Measurements from ENCODE around the gene RHCG.

RHCG gene

GRCh38 chr15:89496155-89497098 lies at the start of gene RHCG:
Gene RHCG, minus strand, starts transcription at chr15:89496583. Its CDS starts 39 bp downstream, at chr15:89496544.
- no peak for DNase-seq (ENCODE audit: low read depth)

- DNase-seq (ENCODE audit: low read depth) = no peak
Measured at GRCh38 chr15:89543389-89543788, 47.0 kb upstream of the RHCG start.

- no peak for DNase-seq (ENCODE audit: low read depth)
Measured at GRCh38 chr15:89542369-89542768, 46.0 kb upstream of the RHCG start.

GRCh38 chr15:89539027-89539426 lies 42.6 kb upstream of the RHCG start:
- no peak for DNase-seq (ENCODE audit: low read depth)

GRCh38 chr15:89533861-89534544 lies 37.6 kb upstream of the RHCG start:
- no peak for DNase-seq (ENCODE audit: low read depth)

- no peak for DNase-seq (ENCODE audit: low read depth)
Measured at GRCh38 chr15:89531796-89532537, 35.6 kb upstream of the RHCG start.

GRCh38 chr15:89530976-89531375 lies 34.6 kb upstream of the RHCG start:
- DNase-seq (ENCODE audit: low read depth) = no peak

GRCh38 chr15:89528757-89529352 lies 32.5 kb upstream of the RHCG start:
- no peak for DNase-seq (ENCODE audit: low read depth)

GRCh38 chr15:89526601-89527441 lies 30.4 kb upstream of the RHCG start:
- no peak for DNase-seq (ENCODE audit: low read depth)

GRCh38 chr15:89526181-89526580 lies 29.8 kb upstream of the RHCG start:
- no peak for DNase-seq (ENCODE audit: low read depth)

GRCh38 chr15:89524184-89524583 lies 27.8 kb upstream of the RHCG start:
- no peak for DNase-seq (ENCODE audit: low read depth)

- DNase-seq (ENCODE audit: low read depth) = no peak
Measured at GRCh38 chr15:89523101-89523500, 26.7 kb upstream of the RHCG start.

GRCh38 chr15:89521605-89522004 lies 25.2 kb upstream of the RHCG start:
- DNase-seq (ENCODE audit: low read depth) = no peak

- no peak for DNase-seq (ENCODE audit: low read depth)
Measured at GRCh38 chr15:89515477-89515876, 19.1 kb upstream of the RHCG start.

GRCh38 chr15:89514596-89515406 lies 18.4 kb upstream of the RHCG start:
- DNase-seq (ENCODE audit: low read depth) = no peak

GRCh38 chr15:89514186-89514585 lies 17.8 kb upstream of the RHCG start:
- no peak for DNase-seq (ENCODE audit: low read depth)

- DNase-seq (ENCODE audit: low read depth) = no peak
Measured at GRCh38 chr15:89513284-89513683, 16.9 kb upstream of the RHCG start.

- no peak for DNase-seq (ENCODE audit: low read depth)
Measured at GRCh38 chr15:89512631-89513030, 16.2 kb upstream of the RHCG start.

GRCh38 chr15:89506026-89506686 lies 9.8 kb upstream of the RHCG start:
- no peak for DNase-seq (ENCODE audit: low read depth)

GRCh38 chr15:89504166-89504565 lies 7.8 kb upstream of the RHCG start:
- no peak for DNase-seq (ENCODE audit: low read depth)

All from fibroblast of the conjunctiva (primary cell).